HUES6 (cell line): ENCODE results near the gene NF1.
"Not testable (repeated sequence)": the region's sequence is repeated elsewhere in the genome, so short reads cannot be mapped to it uniquely, and the experiment has no call there.

ENCODE experiments used
- H3K27ac ChIP-seq: 2 replicates; pipeline ENCODE4 v1.7.0; 2013; ENCODE audit warnings: low read depth, mild to moderate bottlenecking, low read length, inconsistent platforms
- H3K27me3 ChIP-seq: 2 replicates; pipeline ENCODE4 v1.6.1; 2013; ENCODE audit warnings: low read length; ENCODE audit not compliant: control insufficient read depth, insufficient read depth
- H3K36me3 ChIP-seq: 2 replicates; pipeline ENCODE4 v1.6.1; 2013; ENCODE audit warnings: low read length; ENCODE audit not compliant: control insufficient read depth, insufficient read depth
- H3K4me1 ChIP-seq: 2 replicates; pipeline ENCODE4 v1.6.1; 2013; ENCODE audit warnings: low read length; ENCODE audit not compliant: control insufficient read depth, insufficient read depth
- H3K4me3 ChIP-seq: 2 replicates; pipeline ENCODE4 v1.5.1; 2013; ENCODE audit warnings: low read depth, low read length
- H3K9ac ChIP-seq: one replicate; pipeline ENCODE4 v1.6.1; 2013; ENCODE audit warnings: mild to moderate bottlenecking, low read length
- H3K9me3 ChIP-seq: 2 replicates; pipeline ENCODE4 v1.6.1; 2013; ENCODE audit warnings: low read depth, low read length; ENCODE audit not compliant: control insufficient read depth, insufficient read depth

NF1 gene

DNA sequence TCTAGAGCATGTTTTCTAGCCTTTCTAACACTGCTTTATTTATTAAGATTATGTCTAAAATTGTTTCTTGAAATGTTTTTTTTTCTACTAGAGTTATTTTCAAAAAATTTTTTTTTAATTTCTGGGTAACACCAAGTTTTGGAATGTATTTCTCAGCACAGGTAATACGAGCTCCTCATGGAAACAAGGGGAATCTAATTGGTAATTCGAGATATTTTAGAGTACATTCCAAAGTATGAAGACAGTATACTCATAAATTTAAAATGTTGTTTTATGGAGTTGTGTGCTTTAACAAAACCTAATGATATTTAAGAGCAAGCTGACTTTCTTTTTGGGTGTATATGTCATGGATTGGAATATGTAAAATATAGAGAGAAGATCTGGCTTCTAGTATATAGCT lies 159.9 kb downstream of the NF1 start:
- Histone ChIP-seq H3K9ac (no peak overlapping the region), H3K27me3 (no peaks in the 10 kb centered on the region), H3K4me1 (0 out of 2 replicates have a peak, but pooled peaks cover under 1% of the 10 kb centered on the region), H3K4me3 (no peak overlapping the region), H3K36me3 (no peaks in the 10 kb centered on the region; the same call in 1 of the 2 replicates), H3K27ac (no peak overlapping the region), H3K9me3 (no peaks in the 10 kb centered on the region)

DNA sequence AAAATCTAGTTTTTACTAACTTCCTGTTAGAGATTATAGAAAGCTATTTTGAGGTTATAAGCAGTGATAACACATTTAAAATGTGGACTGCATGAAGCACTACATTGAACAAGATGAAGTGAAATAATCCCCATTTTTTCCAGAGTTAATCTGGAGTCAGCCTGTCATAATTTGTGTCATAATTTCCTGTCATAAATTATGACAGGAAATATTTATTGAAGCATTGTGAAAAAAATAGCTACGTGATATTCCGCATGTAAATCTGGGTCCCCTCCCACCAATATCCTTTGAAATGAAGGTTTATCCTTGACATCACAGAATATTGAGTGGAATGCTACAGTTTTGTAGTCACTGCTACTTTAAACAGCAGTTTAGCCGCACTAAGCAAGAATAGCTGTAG lies 162.2 kb downstream of the NF1 start:
- Histone ChIP-seq H3K9me3 (no peaks in the 10 kb centered on the region), H3K36me3 (peaks cover 14% of the 10 kb centered on the region), H3K27me3 (no peaks in the 10 kb centered on the region), H3K4me1 (no peaks in the 10 kb centered on the region), H3K4me3 (no peak overlapping the region), H3K9ac (no peak overlapping the region), H3K27ac (no peak overlapping the region)

- H3K4me1 ChIP-seq, result no peaks in the 10 kb centered on the region
Measured at GRCh38 chr17:31260151-31260550, 165.4 kb downstream of the NF1 start.

DNA sequence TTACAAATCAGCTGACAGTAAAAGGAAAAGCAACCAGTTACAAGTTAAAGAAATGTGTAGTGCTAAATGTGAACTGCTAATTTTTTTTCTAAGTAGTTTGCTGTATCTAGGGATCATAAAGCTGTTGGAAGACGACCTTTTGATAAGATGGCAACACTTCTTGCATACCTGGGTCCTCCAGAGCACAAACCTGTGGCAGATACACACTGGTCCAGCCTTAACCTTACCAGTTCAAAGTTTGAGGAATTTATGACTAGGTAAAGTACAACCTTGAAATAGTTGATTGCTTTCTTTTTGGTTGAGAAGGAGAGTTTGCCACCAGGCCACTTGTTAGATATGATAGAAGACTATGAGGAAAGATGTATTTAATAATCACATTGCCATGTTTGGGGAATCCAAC lies 166.8 kb downstream of the NF1 start:
- Histone ChIP-seq H3K4me3 (no peak overlapping the region), H3K4me1 (no peaks in the 10 kb centered on the region), H3K9me3 (no peaks in the 10 kb centered on the region), H3K27ac (no peak overlapping the region), H3K27me3 (no peaks in the 10 kb centered on the region), H3K9ac (no peak overlapping the region), H3K36me3 (peaks cover 26% of the 10 kb centered on the region)

More at GRCh38 chr17:31260151-31260550, 165.4 kb downstream of the NF1 start:
- no peak overlapping the region for H3K9ac ChIP-seq
- no peaks in the 10 kb centered on the region for H3K27me3 ChIP-seq
- peaks cover 20% of the 10 kb centered on the region for H3K36me3 ChIP-seq
- H3K4me3 ChIP-seq, result no peak overlapping the region
- H3K9me3 ChIP-seq, result no peaks in the 10 kb centered on the region
- H3K27ac ChIP-seq, result no peak overlapping the region

GRCh38 chr17:31262923-31263322 lies 168.1 kb downstream of the NF1 start:
- H3K9me3 ChIP-seq, H3K9ac ChIP-seq, H3K27me3 ChIP-seq, H3K4me1 ChIP-seq, H3K4me3 ChIP-seq, H3K27ac ChIP-seq: not testable (repeated sequence)
- H3K36me3 ChIP-seq, result peaks cover 35% of the 10 kb centered on the region

DNA sequence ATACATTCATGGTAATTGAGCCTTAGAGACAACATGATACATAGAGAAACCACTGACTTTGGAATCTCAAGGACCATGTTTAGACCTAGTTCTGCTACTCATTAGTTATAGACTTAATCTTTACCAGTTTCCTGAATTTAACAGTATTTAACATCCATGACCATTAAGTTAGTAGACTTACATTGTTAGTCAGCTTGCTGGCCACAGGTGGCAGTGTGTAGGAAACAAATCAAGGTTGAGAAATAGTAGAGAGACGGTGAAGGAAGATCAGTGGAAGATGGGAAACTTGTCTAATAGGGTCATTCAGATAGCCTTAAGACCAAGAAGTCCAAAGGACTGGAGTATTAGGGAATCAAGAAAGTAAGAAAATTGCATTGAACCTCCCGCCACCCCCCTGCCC lies 171.3 kb downstream of the NF1 start:
- Histone ChIP-seq H3K36me3 (peaks cover 32% of the 10 kb centered on the region), H3K9me3 (no peaks in the 10 kb centered on the region), H3K9ac (no peak overlapping the region), H3K4me3 (no peak overlapping the region), H3K27me3 (no peaks in the 10 kb centered on the region), H3K4me1 (peaks cover 11% of the 10 kb centered on the region; the same call in 1 of the 2 replicates), H3K27ac (no peak overlapping the region)

GRCh38 chr17:31269036-31269577 lies 174.3 kb downstream of the NF1 start:
- Histone ChIP-seq H3K27me3 (no peaks in the 10 kb centered on the region), H3K4me1 (peaks cover 11% of the 10 kb centered on the region; the same call in 1 of the 2 replicates), H3K9ac (no peak overlapping the region), H3K36me3 (peaks cover 23% of the 10 kb centered on the region), H3K9me3 (no peaks in the 10 kb centered on the region), H3K4me3 (no peak overlapping the region), H3K27ac (peak overlapping the region; percentile 18; the same call in 1 of the 2 replicates)

GRCh38 chr17:31269578-31269983 lies 174.8 kb downstream of the NF1 start:
- Histone ChIP-seq H3K27ac (peak overlapping the region; percentile 18; the same call in 1 of the 2 replicates), H3K4me1 (peaks cover 11% of the 10 kb centered on the region; the same call in 1 of the 2 replicates), H3K27me3 (no peaks in the 10 kb centered on the region), H3K9ac (no peak overlapping the region), H3K4me3 (no peak overlapping the region), H3K9me3 (no peaks in the 10 kb centered on the region), H3K36me3 (peaks cover 23% of the 10 kb centered on the region)

- H3K9me3 ChIP-seq, result no peaks in the 10 kb centered on the region
Measured at GRCh38 chr17:31272236-31272635, 177.5 kb downstream of the NF1 start.

GRCh38 chr17:31272803-31273202 lies 178.0 kb downstream of the NF1 start:
- Histone ChIP-seq H3K4me3 (no peak overlapping the region), H3K36me3 (peaks cover 17% of the 10 kb centered on the region), H3K9ac (no peak overlapping the region), H3K27me3 (no peaks in the 10 kb centered on the region), H3K9me3 (no peaks in the 10 kb centered on the region), H3K27ac (no peak overlapping the region), H3K4me1 (peaks cover 11% of the 10 kb centered on the region; the same call in 1 of the 2 replicates)

More at GRCh38 chr17:31272236-31272635, 177.5 kb downstream of the NF1 start:
- H3K27me3 ChIP-seq, result no peaks in the 10 kb centered on the region
- no peak overlapping the region for H3K9ac ChIP-seq
- H3K27ac ChIP-seq, result no peak overlapping the region
- H3K4me1 ChIP-seq, result peaks cover 11% of the 10 kb centered on the region; the same call in 1 of the 2 replicates
- H3K36me3 ChIP-seq, result peaks cover 16% of the 10 kb centered on the region
- H3K4me3 ChIP-seq, result no peak overlapping the region

GRCh38 chr17:31273516-31273915 lies 178.7 kb downstream of the NF1 start:
- Histone ChIP-seq H3K4me3 (no peak overlapping the region), H3K9ac (no peak overlapping the region), H3K27me3 (no peaks in the 10 kb centered on the region), H3K27ac (no peak overlapping the region), H3K4me1 (peaks cover 11% of the 10 kb centered on the region; the same call in 1 of the 2 replicates), H3K9me3 (no peaks in the 10 kb centered on the region), H3K36me3 (peaks cover 16% of the 10 kb centered on the region)
